Mesenchymal stem cell (in vitro differentiated cells and primary cell): ENCODE measurements around the gene CFAP74.

Source experiments
- DNase-seq: peaks from one replicate; pipeline ENCODE4 v3.0.0-alpha.2; 2013
- H2AFZ ChIP-seq: one replicate; pipeline ENCODE4 v1.6.1; 2013; ENCODE audit warnings: low read depth, mild to moderate bottlenecking, control low read depth, inconsistent platforms, low read length, moderate library complexity
- H2AK5ac ChIP-seq: 2 replicates; pipeline ENCODE4 v1.6.1; 2013; ENCODE audit warnings: low read length, moderate library complexity, mild to moderate bottlenecking, inconsistent platforms; ENCODE audit not compliant: severe bottlenecking
- H2BK120ac ChIP-seq: one replicate; pipeline ENCODE4 v1.6.1; 2013; ENCODE audit warnings: low read depth, mild to moderate bottlenecking, inconsistent platforms, low read length, moderate library complexity
- H2BK12ac ChIP-seq, 2 experiments: one replicate each; pipeline ENCODE4 v1.6.1; 2013; ENCODE audit warnings: inconsistent platforms in 2 of 2, low read length in 2 of 2, mild to moderate bottlenecking in 2 of 2, moderate library complexity in 2 of 2, control low read depth in 1 of 2
- H2BK15ac ChIP-seq: one replicate; pipeline ENCODE4 v1.6.1; 2013; ENCODE audit warnings: mild to moderate bottlenecking, low read depth, inconsistent platforms; ENCODE audit not compliant: poor library complexity, severe bottlenecking
- H2BK5ac ChIP-seq: 2 replicates; pipeline ENCODE4 v1.6.1; 2013; ENCODE audit warnings: low read depth, mild to moderate bottlenecking, low read length, control low read depth, inconsistent platforms; ENCODE audit not compliant: poor library complexity, severe bottlenecking
- H3K14ac ChIP-seq, 2 experiments: one replicate each; pipeline ENCODE4 v1.6.1; 2013; ENCODE audit warnings: inconsistent platforms in 2 of 2, low read length in 2 of 2, control low read depth in 1 of 2, mild to moderate bottlenecking in 1 of 2, moderate library complexity in 1 of 2
- H3K18ac ChIP-seq, 2 experiments: one replicate each; pipeline ENCODE4 v1.6.1; 2013; ENCODE audit warnings: inconsistent platforms in 2 of 2, low read length in 2 of 2, control low read depth in 1 of 2, low read depth in 1 of 2, mild to moderate bottlenecking in 1 of 2
- H3K23ac ChIP-seq, 2 experiments: one replicate each; pipeline ENCODE4 v1.6.1; 2013; ENCODE audit warnings: inconsistent platforms in 2 of 2, low read length in 2 of 2, mild to moderate bottlenecking in 2 of 2, moderate library complexity in 2 of 2, control low read depth in 1 of 2
- H3K27ac ChIP-seq: 2 replicates; pipeline ENCODE4 v1.5.1; 2013; ENCODE audit warnings: mild to moderate bottlenecking, moderate library complexity, low read length, control low read depth, inconsistent platforms; ENCODE audit not compliant: poor library complexity, severe bottlenecking
- H3K27me3 ChIP-seq, 2 experiments: 2 replicates each; pipeline versions ENCODE4 v1.6.1 to v1.7.0; 2013; ENCODE audit warnings: low read length in 2 of 2, mild to moderate bottlenecking in 2 of 2, moderate library complexity in 2 of 2, control low read depth in 1 of 2, inconsistent platforms in 1 of 2; ENCODE audit not compliant: control insufficient read depth in 1 of 2, insufficient read depth in 1 of 2
- H3K36me3 ChIP-seq, 2 experiments: 2 replicates each; pipeline versions ENCODE4 v1.6.1 to v1.7.0; 2013; ENCODE audit warnings: low read length in 2 of 2, control low read depth in 1 of 2, inconsistent platforms in 1 of 2, low read depth in 1 of 2, mild to moderate bottlenecking in 1 of 2; ENCODE audit not compliant: insufficient read depth in 2 of 2, control insufficient read depth in 1 of 2
- H3K4ac ChIP-seq, 2 experiments: one replicate each; pipeline ENCODE4 v1.6.1; 2013; ENCODE audit warnings: inconsistent platforms in 2 of 2, low read length in 2 of 2, mild to moderate bottlenecking in 2 of 2, moderate library complexity in 2 of 2, control low read depth in 1 of 2, low read depth in 1 of 2
- H3K4me1 ChIP-seq: 2 replicates; pipeline ENCODE4 v1.6.1; 2013; ENCODE audit warnings: low read depth, low read length, control low read depth; ENCODE audit not compliant: control insufficient read depth, insufficient read depth
- H3K4me2 ChIP-seq: 2 replicates; pipeline ENCODE4 v1.6.1; 2013; ENCODE audit warnings: low read length, mild to moderate bottlenecking, inconsistent platforms; ENCODE audit not compliant: poor library complexity, severe bottlenecking
- H3K4me3 ChIP-seq, 2 experiments: 2 replicates each; pipeline versions ENCODE4 v1.5.1 to v1.7.0; 2013; ENCODE audit warnings: low read length in 2 of 2, mild to moderate bottlenecking in 2 of 2, control low read depth in 1 of 2, low read depth in 1 of 2; ENCODE audit not compliant: insufficient read depth in 1 of 2
- H3K79me1 ChIP-seq: replicated peaks from 2 replicates; pipeline ENCODE4 v1.6.1; 2013; ENCODE audit warnings: mild to moderate bottlenecking, control low read depth, low read length, inconsistent platforms; ENCODE audit not compliant: poor library complexity, severe bottlenecking
- H3K9ac ChIP-seq: 2 replicates; pipeline ENCODE4 v1.7.0; 2013; ENCODE audit warnings: mild to moderate bottlenecking, low read length, moderate library complexity
- H3K9me3 ChIP-seq: 2 replicates; pipeline ENCODE4 v1.7.0; 2013; ENCODE audit warnings: mild to moderate bottlenecking, low read length; ENCODE audit not compliant: control insufficient read depth
- H4K8ac ChIP-seq: one replicate; pipeline ENCODE4 v1.6.1; 2013; ENCODE audit warnings: inconsistent platforms, mild to moderate bottlenecking, low read length, moderate library complexity
- H4K91ac ChIP-seq: one replicate; pipeline ENCODE4 v1.6.1; 2013; ENCODE audit warnings: mild to moderate bottlenecking, low read length, inconsistent platforms
- WGBS: methylation state at CpG from one replicate; pipeline ENCODE4 v1.1.7; 2013; ENCODE audit warnings: mixed read lengths; 5-methylcytosine and 5-hydroxymethylcytosine counted together

CFAP74 gene

GRCh38 chr1:1971017-1971416 is 32.6 kb downstream of the CFAP74 start:
- H3K14ac ChIP-seq: no peak overlapping the region
- no peaks in the 10 kb centered on the region for H3K9me3 ChIP-seq
- H3K4me3 ChIP-seq: no peak overlapping the region
- H2BK15ac ChIP-seq: no peak overlapping the region
- H3K79me1 ChIP-seq: no peaks in the 10 kb centered on the region
- H3K27me3 ChIP-seq: peaks cover 2 to 56% of the 10 kb centered on the region in 2 experiments
- H2AK5ac ChIP-seq: no peak overlapping the region
- no peaks in the 10 kb centered on the region for H3K36me3 ChIP-seq
- no peak overlapping the region for H3K4ac ChIP-seq
- H2BK5ac ChIP-seq: no peak overlapping the region
- WGBS: 89% methylated on average over 17 of the region's 17 CpGs
- no peak overlapping the region for H2BK120ac ChIP-seq
- no peak overlapping the region for H4K91ac ChIP-seq
- H4K8ac ChIP-seq: no peak overlapping the region
- H3K27ac ChIP-seq: no peak overlapping the region
- H2BK12ac ChIP-seq: no peak overlapping the region
- DNase-seq: no peak
- H3K9ac ChIP-seq: no peak overlapping the region
- H2AFZ ChIP-seq: no peak overlapping the region
- H3K4me2 ChIP-seq: no peak overlapping the region
- H3K18ac ChIP-seq: no peak overlapping the region
- H3K23ac ChIP-seq: no peak overlapping the region
- H3K4me1 ChIP-seq: peaks cover 2% of the 10 kb centered on the region

- Histone ChIP-seq H2AK5ac (no peak overlapping the region), H3K9me3 (no peaks in the 10 kb centered on the region), H4K8ac (no peak overlapping the region), H3K4me2 (no peak overlapping the region), H3K14ac (no peak overlapping the region), H2BK5ac (no peak overlapping the region), H2BK12ac (no peak overlapping the region), H3K36me3 (no peaks in the 10 kb centered on the region), H3K27ac (no peak overlapping the region), H3K9ac (no peak overlapping the region), H3K4me1 (peaks cover 2% of the 10 kb centered on the region), H3K27me3 (peaks cover 11 to 56% of the 10 kb centered on the region in 2 experiments), H2BK15ac (no peak overlapping the region), H3K4ac (no peak overlapping the region), H3K23ac (no peak overlapping the region), H3K79me1 (no peaks in the 10 kb centered on the region), H3K4me3 (no peak overlapping the region), H4K91ac (no peak overlapping the region), H2AFZ (no peak overlapping the region), H2BK120ac (no peak overlapping the region), H3K18ac (no peak overlapping the region)
- DNase-seq: no peak
- WGBS: 89% methylated on average over 29 of the region's 29 CpGs
Observed at GRCh38 chr1:1969953-1970716, 33.5 kb downstream of the CFAP74 start.

DNA sequence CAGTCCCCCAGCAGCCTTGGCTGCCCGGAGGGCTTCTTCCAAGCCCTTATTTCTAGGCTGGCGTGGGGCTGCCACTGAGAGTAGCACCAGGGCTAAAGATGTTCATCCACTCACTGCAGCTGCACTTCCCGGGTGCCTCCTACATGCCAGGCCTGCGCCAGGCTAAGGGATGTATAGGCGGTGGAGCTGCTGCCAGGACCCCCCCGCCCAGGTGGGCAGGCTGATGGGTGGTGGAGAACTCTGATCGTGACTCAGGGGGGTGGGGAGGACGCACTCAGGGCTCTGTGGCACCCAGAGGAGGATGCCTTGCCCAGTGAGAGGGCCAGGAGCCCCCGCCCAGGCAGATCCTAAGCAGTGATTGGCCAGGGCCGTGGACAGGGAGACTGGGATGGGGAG is 34.1 kb downstream of the CFAP74 start:
- Histone ChIP-seq H4K91ac (no peak overlapping the region), H3K36me3 (no peaks in the 10 kb centered on the region), H3K4me2 (no peak overlapping the region), H2AFZ (no peak overlapping the region), H3K14ac (no peak overlapping the region), H2BK12ac (no peak overlapping the region), H3K4ac (no peak overlapping the region), H3K9ac (no peak overlapping the region), H3K18ac (no peak overlapping the region), H3K23ac (no peak overlapping the region), H4K8ac (no peak overlapping the region), H2BK5ac (no peak overlapping the region), H3K4me3 (no peak overlapping the region), H3K4me1 (peaks cover 2% of the 10 kb centered on the region), H3K27me3 (peaks cover 15 to 54% of the 10 kb centered on the region in 2 experiments), H2BK120ac (no peak overlapping the region), H3K79me1 (no peaks in the 10 kb centered on the region), H3K27ac (no peak overlapping the region), H2AK5ac (no peak overlapping the region), H2BK15ac (no peak overlapping the region), H3K9me3 (no peaks in the 10 kb centered on the region)
- WGBS: 82% methylated on average over 10 of the region's 10 CpGs
- no peak for DNase-seq

GRCh38 chr1:1968767-1969504 is 34.6 kb downstream of the CFAP74 start:
- H4K91ac ChIP-seq: no peak overlapping the region
- 79% methylated on average over 12 of the region's 12 CpGs for WGBS

More at GRCh38 chr1:1968767-1969504, 34.6 kb downstream of the CFAP74 start:
- Histone ChIP-seq H3K4ac (no peak overlapping the region), H3K27ac (no peak overlapping the region), H3K79me1 (no peaks in the 10 kb centered on the region), H2BK120ac (no peak overlapping the region), H3K27me3 (peaks cover 17 to 54% of the 10 kb centered on the region in 2 experiments), H2AK5ac (no peak overlapping the region), H2BK12ac (no peak overlapping the region), H3K18ac (no peak overlapping the region), H3K4me1 (peaks cover 2% of the 10 kb centered on the region), H2BK5ac (no peak overlapping the region), H3K9ac (no peak overlapping the region), H3K9me3 (no peaks in the 10 kb centered on the region), H3K4me2 (no peak overlapping the region), H2AFZ (no peak overlapping the region), H4K8ac (no peak overlapping the region), H3K14ac (no peak overlapping the region), H2BK15ac (no peak overlapping the region), H3K36me3 (no peaks in the 10 kb centered on the region), H3K4me3 (no peak overlapping the region), H3K23ac (no peak overlapping the region)
- no peak for DNase-seq
